IMR-90 (cell line): ENCODE results near the gene ADRB2. TPM values are rescaled to one million over a fixed set of nuclear protein-coding genes. Genes with fewer than 3 reads are reported as not detected.

ENCODE experiments used
- ATAC-seq: fragments of 200-7000 bp; cut with Tn5 transposase; 2 replicates; pipeline ENCODE4 v1.9.1; 2020; ENCODE audit warnings: low read depth, mild to moderate bottlenecking, moderate library complexity
- BruUV-seq: library from RNA; stranded (reverse); fragments of 400-500 nt; replicated peaks from 2 replicates; lab custom pipeline; 2021; lab: Mats Ljungman, UMichigan
- CTCF ChIA-PET: fragments of 300-600 bp; formaldehyde crosslinking; extraction: SDS; loops from one replicate; lab custom pipeline; 2021; ENCODE audit warnings: antibody characterized with exemption; lab: Yijun Ruan, JAX
- POLR2A ChIA-PET: fragments of 300-600 bp; sonication (Branson Sonifier 250); formaldehyde crosslinking; loops from one replicate; lab custom pipeline; 2022; ENCODE audit warnings: antibody characterized with exemption; ENCODE audit not compliant: unreplicated experiment; lab: Charles Lee
- DNase-seq: peaks from one replicate; pipeline ENCODE4 v3.0.0; 2013
- H2AFZ ChIP-seq: replicated peaks from 2 replicates; pipeline ENCODE3; 2013; ENCODE audit warnings: low read length, mild to moderate bottlenecking; ENCODE audit not compliant: poor library complexity
- H2AK5ac ChIP-seq: 2 replicates; pipeline ENCODE4 v1.6.1; 2013; ENCODE audit warnings: low read depth, low read length, inconsistent platforms
- H2AK9ac ChIP-seq: replicated peaks from 2 replicates; pipeline ENCODE3; 2013; ENCODE audit warnings: mild to moderate bottlenecking, low read depth, low read length, moderate library complexity; ENCODE audit not compliant: poor library complexity
- H2BK120ac ChIP-seq: 2 replicates; pipeline ENCODE4 v1.6.1; 2013; ENCODE audit warnings: low read depth, low read length, inconsistent platforms
- H2BK15ac ChIP-seq: 3 replicates; pipeline ENCODE4 v1.6.1; 2013; ENCODE audit warnings: low read depth, low read length, inconsistent platforms
- H2BK20ac ChIP-seq: 2 replicates; pipeline ENCODE4 v1.6.1; 2013; ENCODE audit warnings: low read depth, mild to moderate bottlenecking, inconsistent platforms, low read length, moderate library complexity
- H2BK5ac ChIP-seq: 2 replicates; pipeline ENCODE4 v1.6.1; 2013; ENCODE audit warnings: mild to moderate bottlenecking, low read depth, low read length, inconsistent platforms; ENCODE audit not compliant: poor library complexity, severe bottlenecking
- H3K14ac ChIP-seq: replicated peaks from 2 replicates; pipeline ENCODE4 v1.6.1; 2013; ENCODE audit warnings: low read depth, low read length, inconsistent platforms
- H3K18ac ChIP-seq: 2 replicates; pipeline ENCODE4 v1.6.1; 2013; ENCODE audit warnings: low read depth, low read length, control low read depth
- H3K23ac ChIP-seq: 2 replicates; pipeline ENCODE4 v1.6.1; 2013; ENCODE audit warnings: low read depth, low read length, inconsistent platforms
- H3K27ac ChIP-seq: 2 replicates; pipeline ENCODE4 v1.5.1; 2013; ENCODE audit warnings: mild to moderate bottlenecking, control low read depth, low read length; ENCODE audit not compliant: insufficient read depth
- H3K27me3 ChIP-seq: 2 replicates; pipeline ENCODE4 v1.6.1; 2013; ENCODE audit warnings: low read length; ENCODE audit not compliant: control insufficient read depth, insufficient read depth
- H3K36me3 ChIP-seq: 2 replicates; pipeline ENCODE4 v1.6.1; 2013; ENCODE audit warnings: low read length, mixed read lengths; ENCODE audit not compliant: control insufficient read depth, insufficient read depth
- H3K4ac ChIP-seq: 2 replicates; pipeline ENCODE4 v1.6.1; 2013; ENCODE audit warnings: low read depth, low read length, inconsistent platforms
- H3K4me1 ChIP-seq: 2 replicates; pipeline ENCODE4 v1.6.1; 2013; ENCODE audit warnings: low read length, mixed read lengths; ENCODE audit not compliant: control insufficient read depth, insufficient read depth
- H3K4me2 ChIP-seq: 2 replicates; pipeline ENCODE4 v1.6.1; 2013; ENCODE audit warnings: low read depth, mild to moderate bottlenecking, control low read depth, low read length, moderate library complexity
- H3K4me3 ChIP-seq: 2 replicates; pipeline ENCODE4 v1.5.1; 2013; ENCODE audit warnings: low read depth, mild to moderate bottlenecking, control low read depth, low read length, moderate library complexity; ENCODE audit not compliant: insufficient read depth
- H3K56ac ChIP-seq: 2 replicates; pipeline ENCODE4 v1.6.1; 2013; ENCODE audit warnings: low read length, inconsistent platforms; ENCODE audit not compliant: insufficient read depth; ENCODE audit errors: extremely low read depth
- H3K79me1 ChIP-seq, 2 experiments: 2 replicates each; pipeline ENCODE4 v1.6.1; 2013; ENCODE audit warnings: low read length in 2 of 2, inconsistent platforms in 1 of 2, low read depth in 1 of 2
- H3K9ac ChIP-seq: 2 replicates; pipeline ENCODE4 v1.6.1; 2013; ENCODE audit warnings: low read depth, low read length, control low read depth
- H3K9me1 ChIP-seq: 2 replicates; pipeline ENCODE4 v1.6.1; 2013; ENCODE audit warnings: low read length, inconsistent platforms; ENCODE audit not compliant: insufficient read depth
- H3K9me3 ChIP-seq: 2 replicates; pipeline ENCODE4 v1.6.1; 2013; ENCODE audit warnings: low read length; ENCODE audit not compliant: control insufficient read depth, insufficient read depth
- H4K20me1 ChIP-seq: 2 replicates; pipeline ENCODE4 v1.6.1; 2013; ENCODE audit warnings: low read length, inconsistent platforms; ENCODE audit not compliant: insufficient read depth
- H4K5ac ChIP-seq: 2 replicates; pipeline ENCODE4 v1.6.1; 2013; ENCODE audit warnings: mild to moderate bottlenecking, low read depth, low read length, control low read depth
- H4K8ac ChIP-seq, 2 experiments: 2 replicates each; pipeline ENCODE4 v1.6.1; 2013; ENCODE audit warnings: low read depth in 2 of 2, low read length in 2 of 2, control low read depth in 1 of 2, inconsistent platforms in 1 of 2
- H4K91ac ChIP-seq: 2 replicates; pipeline ENCODE4 v1.6.1; 2013; ENCODE audit warnings: low read depth, low read length, inconsistent platforms; ENCODE audit not compliant: insufficient read depth
- BHLHE40 ChIP-seq: fragments of 150-350 bp; IDR thresholded peaks from 2 replicates; pipeline ENCODE4 v1.6.1; 2016; ENCODE audit warnings: mild to moderate bottlenecking, low read depth, low read length
- CEBPB ChIP-seq: IDR thresholded peaks from 2 replicates; pipeline ENCODE4 v1.6.1; 2012; ENCODE audit warnings: low read depth, low read length, improper control_type of control experiment
- CHD1 ChIP-seq: IDR thresholded peaks from 2 replicates; pipeline ENCODE4 v1.6.1; 2012; ENCODE audit warnings: low read depth, low read length, improper control_type of control experiment
- CTCF ChIP-seq: conservative IDR thresholded peaks from 2 replicates; pipeline ENCODE4 v1.5.1; 2012; ENCODE audit warnings: mild to moderate bottlenecking, low read depth, low read length, improper control_type of control experiment
- ELK1 ChIP-seq: fragments of 150-350 bp; IDR thresholded peaks from 2 replicates; pipeline ENCODE4 v1.6.1; 2016; ENCODE audit warnings: low read depth, mild to moderate bottlenecking, low read length, moderate library complexity, borderline replicate concordance
- FOS ChIP-seq: fragments of 150-350 bp; IDR thresholded peaks from 2 replicates; pipeline ENCODE4 v1.6.1; 2016; ENCODE audit warnings: low read depth, low read length
- MAFK ChIP-seq: IDR thresholded peaks from 2 replicates; pipeline ENCODE4 v1.6.1; 2012; ENCODE audit warnings: low read depth, low read length, improper control_type of control experiment
- MAZ ChIP-seq: IDR thresholded peaks from 2 replicates; pipeline ENCODE4 v1.6.1; 2012; ENCODE audit warnings: low read depth, mild to moderate bottlenecking, low read length, improper control_type of control experiment, moderate library complexity, borderline replicate concordance
- MXI1 ChIP-seq: IDR thresholded peaks from 2 replicates; pipeline ENCODE4 v1.6.1; 2012; ENCODE audit warnings: low read depth, mild to moderate bottlenecking, low read length, moderate library complexity, borderline replicate concordance
- NFE2L2 ChIP-seq: fragments of 150-350 bp; IDR thresholded peaks from 2 replicates; pipeline ENCODE4 v1.6.1; 2016; ENCODE audit warnings: low read depth, mild to moderate bottlenecking, low read length
- POLR2A ChIP-seq: IDR thresholded peaks from 2 replicates; pipeline ENCODE4 v1.6.1; 2012; ENCODE audit warnings: mild to moderate bottlenecking, low read depth, low read length
- RAD21 ChIP-seq: IDR thresholded peaks from 2 replicates; pipeline ENCODE4 v1.6.1; 2012; ENCODE audit warnings: low read length, improper control_type of control experiment
- RCOR1 ChIP-seq: IDR thresholded peaks from 2 replicates; pipeline ENCODE4 v1.6.1; 2012; ENCODE audit warnings: mild to moderate bottlenecking, low read length, improper control_type of control experiment; ENCODE audit not compliant: insufficient replicate concordance
- RFX5 ChIP-seq: IDR thresholded peaks from 2 replicates; pipeline ENCODE4 v1.8.0; 2012; ENCODE audit warnings: low read depth, mild to moderate bottlenecking, low read length, moderate library complexity
- SMC3 ChIP-seq: fragments of 150-350 bp; IDR thresholded peaks from 2 replicates; pipeline ENCODE4 v1.6.1; 2016; ENCODE audit warnings: low read depth, mild to moderate bottlenecking, antibody characterized with exemption, low read length, moderate library complexity
- USF2 ChIP-seq: fragments of 150-350 bp; IDR thresholded peaks from 2 replicates; pipeline ENCODE4 v1.6.1; 2017; ENCODE audit warnings: mild to moderate bottlenecking, antibody characterized with exemption, low read length, low read depth
- WGBS, 2 experiments: methylation state at CpG; one replicate each; pipeline versions ENCODE4 v1.1.5 to v1.1.7; 2013; ENCODE audit warnings: missing lambda C conversion rate in 2 of 2; ENCODE audit not compliant: insufficient read length in 1 of 2; ENCODE audit errors: extremely low coverage in 2 of 2; 5-methylcytosine and 5-hydroxymethylcytosine counted together
- dilution Hi-C: fragments of 300-500 bp; cut with HindIII; formaldehyde crosslinking; loops from one replicate; pipeline ENCODE4 v1.14.3; 2018; ENCODE audit warnings: low sequenced_read_pairs; ENCODE audit not compliant: unreplicated experiment
- in situ Hi-C: fragments of 300-500 bp; cut with MboI; formaldehyde crosslinking; loops from 3 replicates; pipeline ENCODE4 v1.14.3; 2019; ENCODE audit warnings: low sequenced_read_pairs, inconsistent platforms, mixed read lengths
- intact Hi-C: fragments of 100-400 bp; cut with micrococcal nuclease; formaldehyde crosslinking; loops from 2 replicates; pipeline ENCODE4 v1.10.0; 2022
- polyA plus RNA-seq, 3 experiments: library from polyadenylated mRNA; depleted of rRNA; stranded (reverse); fragments of >200 nt; gene quantifications; 2 replicates each; pipeline ENCODE4 v1.2.3, GENCODE V29; 2012; ENCODE audit warnings: low replicate concordance in 1 of 3
- total RNA-seq: library from RNA; depleted of rRNA; stranded (reverse); fragments of >200 nt; gene quantifications from 2 replicates; pipeline ENCODE4 v1.2.3, GENCODE V29; 2012

Gene ADRB2
- total and polyA plus RNA-seq, 2 of the 4 experiments (the other 2 are of a cell fraction): 1.6 to 3.4 TPM

- CTCF ChIA-PET: no interaction called here
- no TSS peak for BruUV-seq
- H3K4me1 ChIP-seq: peaks cover 2% of the 10 kb centered on the region; the same call in 1 of the 2 replicates
- intact Hi-C loops: no loop called here
- no peaks in the 10 kb centered on the region for H3K9me1 ChIP-seq
- DNase-seq: no peak
- H2BK15ac ChIP-seq: no peak overlapping the region
- H4K20me1 ChIP-seq: no peaks in the 10 kb centered on the region
- H3K4me2 ChIP-seq: no peak overlapping the region
- no peak overlapping the region for H3K23ac ChIP-seq
- no peak overlapping the region for H2AK5ac ChIP-seq
- no CpG with 5 or more reads among the region's 5 CpGs for WGBS, 2 experiments
- no peak overlapping the region for H4K91ac ChIP-seq
- ATAC-seq: no peak
- H3K14ac ChIP-seq: no peak overlapping the region
- H4K5ac ChIP-seq: no peak overlapping the region
- H3K9me3 ChIP-seq: no peaks in the 10 kb centered on the region
- H3K36me3 ChIP-seq: no peaks in the 10 kb centered on the region
- TF ChIP-seq RCOR1: no peak
- TF ChIP-seq MAFK: no peak
- TF ChIP-seq BHLHE40: no peak
- TF ChIP-seq MXI1: no peak
- no peak for TF ChIP-seq CTCF
- no peak for TF ChIP-seq RAD21
- TF ChIP-seq POLR2A: no peak
- TF ChIP-seq USF2: no peak
- no peak for TF ChIP-seq FOS
- TF ChIP-seq MAZ: no peak
- no peak for TF ChIP-seq RFX5
- TF ChIP-seq CHD1: no peak
- no peak for TF ChIP-seq NFE2L2
- TF ChIP-seq ELK1: no peak
- no peak for TF ChIP-seq SMC3
- TF ChIP-seq CEBPB: no peak
- dilution Hi-C loops: no loop called here
- no peak overlapping the region for H2BK20ac ChIP-seq
- H3K9ac ChIP-seq: no peak overlapping the region
- POLR2A ChIA-PET: no interaction called here
- H3K18ac ChIP-seq: no peak overlapping the region
- no peak overlapping the region for H3K56ac ChIP-seq
- H3K4me3 ChIP-seq: no peak overlapping the region
- in situ Hi-C loops: no loop called here
- no peak overlapping the region for H2BK120ac ChIP-seq
- no peak overlapping the region for H3K4ac ChIP-seq
- no peak overlapping the region for H3K27ac ChIP-seq
- no peak overlapping the region for H2BK5ac ChIP-seq
- no peak overlapping the region for H2AFZ ChIP-seq
- H2AK9ac ChIP-seq: peak overlapping the region; percentile 45
- no peak overlapping the region for H4K8ac ChIP-seq
- H3K27me3 ChIP-seq: no peaks in the 10 kb centered on the region
- no peaks in the 10 kb centered on the region for H3K79me1 ChIP-seq
Observed at GRCh38 chr5:148780711-148781110, 45.7 kb upstream of the ADRB2 start.
